ENCODE data around the gene PCSK1. TPM values are rescaled to one million over a fixed set of nuclear protein-coding genes. Genes with fewer than 3 reads are reported as not detected.

PCSK1 gene
- total RNA-seq, 1 experiment from 2014 or later = not detected

GRCh38 chr5:96426831-96427230 is 6.2 kb downstream of the PCSK1 start:
- H3K36me3 ChIP-seq (ENCODE audit: low read depth) = no peaks in the 10 kb centered on the region
- H3F3A ChIP-seq (ENCODE audit: insufficient read depth, low read depth) = no peaks in the 10 kb centered on the region
- H3K4me2 ChIP-seq = no peak overlapping the region
- H3K9me3 ChIP-seq (ENCODE audit: insufficient read depth, low read depth) = no peaks in the 10 kb centered on the region
- no peak overlapping the region for H3K4me3 ChIP-seq
- no peak for DNase-seq
- TF ChIP-seq EZH2 (IDR thresholded peaks at IDR 0.05; ENCODE audit: low read depth) = no peak
- no peak for TF ChIP-seq CTCF (conservative IDR thresholded peaks at IDR 0.05)
- peaks cover 22% of the 10 kb centered on the region for H3K27me3 ChIP-seq (ENCODE audit: insufficient read depth, low read depth)
- no peak overlapping the region for H2AFZ ChIP-seq
- H3K4me1 ChIP-seq (replicated peaks; ENCODE audit: insufficient read depth) = no peaks in the 10 kb centered on the region
- no peaks in the 10 kb centered on the region for H3K79me2 ChIP-seq (ENCODE audit: low read depth)
- no peak overlapping the region for H3K27ac ChIP-seq
- intact Hi-C loops (cut with micrococcal nuclease; ENCODE audit: unreplicated experiment) = no loop called here
- ChIA-PET CTCF (no interaction called here), POLR2A (ENCODE audit: unreplicated experiment) (no interaction called here)
- BruUV-seq (replicated peaks) = no TSS peak
- no peaks in the 10 kb centered on the region; the same call in 1 of the 2 replicates for H3K9me2 ChIP-seq (ENCODE audit: insufficient read depth)
- no peaks in the 10 kb centered on the region for H4K20me1 ChIP-seq (ENCODE audit: insufficient read depth)

GRCh38 chr5:96425443-96425842 is 7.6 kb downstream of the PCSK1 start:
- H4K20me1 ChIP-seq (ENCODE audit: insufficient read depth) = no peaks in the 10 kb centered on the region
- H3K36me3 ChIP-seq (ENCODE audit: low read depth) = no peaks in the 10 kb centered on the region
- H3K79me2 ChIP-seq (ENCODE audit: low read depth) = no peaks in the 10 kb centered on the region
- H3K27me3 ChIP-seq (ENCODE audit: insufficient read depth, low read depth) = peaks cover 23% of the 10 kb centered on the region
- H3K4me3 ChIP-seq = no peak overlapping the region
- ChIA-PET CTCF (no interaction called here), POLR2A (ENCODE audit: unreplicated experiment) (no interaction called here)
- no peaks in the 10 kb centered on the region for H3F3A ChIP-seq (ENCODE audit: insufficient read depth, low read depth)
- H2AFZ ChIP-seq = no peak overlapping the region
- H3K9me3 ChIP-seq (ENCODE audit: insufficient read depth, low read depth) = no peaks in the 10 kb centered on the region
- DNase-seq = no peak
- no peaks in the 10 kb centered on the region for H3K4me1 ChIP-seq (replicated peaks; ENCODE audit: insufficient read depth)
- intact Hi-C loops (cut with micrococcal nuclease; ENCODE audit: unreplicated experiment) = no loop called here
- H3K9me2 ChIP-seq (ENCODE audit: insufficient read depth) = no peaks in the 10 kb centered on the region; the same call in 1 of the 2 replicates
- TF ChIP-seq EZH2 (IDR thresholded peaks at IDR 0.05; ENCODE audit: low read depth) (no peak), CTCF (conservative IDR thresholded peaks at IDR 0.05) (no peak)
- no TSS peak for BruUV-seq (replicated peaks)
- no peak overlapping the region for H3K27ac ChIP-seq
- H3K4me2 ChIP-seq = no peak overlapping the region

DNA sequence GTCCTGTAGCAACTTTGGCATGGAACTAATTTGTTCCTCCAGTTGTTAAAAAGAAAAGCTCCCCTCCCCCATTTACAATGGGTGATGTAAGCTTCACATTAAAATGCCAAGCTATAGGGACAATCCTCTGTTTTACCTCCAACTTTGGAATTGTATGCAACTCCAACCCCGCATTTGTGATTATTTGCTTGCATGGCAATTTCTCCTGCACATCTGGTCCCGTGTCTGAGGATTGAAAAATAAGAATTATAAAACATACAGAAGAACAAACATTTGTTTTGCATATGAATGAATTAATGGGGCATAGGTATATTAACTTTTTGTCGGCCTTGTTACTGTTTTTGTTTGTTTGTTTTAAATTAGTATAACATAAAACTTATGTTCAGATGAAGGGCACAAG is 17.2 kb downstream of the PCSK1 start:
- H3K4me3 ChIP-seq = no peak overlapping the region
- H3K9me2 ChIP-seq (ENCODE audit: insufficient read depth) = no peaks in the 10 kb centered on the region
- no peaks in the 10 kb centered on the region for H3K36me3 ChIP-seq (ENCODE audit: low read depth)
- H3K4me2 ChIP-seq = no peak overlapping the region
- H4K20me1 ChIP-seq (ENCODE audit: insufficient read depth) = no peaks in the 10 kb centered on the region
- peaks cover 8% of the 10 kb centered on the region for H3K27me3 ChIP-seq (ENCODE audit: insufficient read depth, low read depth)
- intact Hi-C loops (cut with micrococcal nuclease; ENCODE audit: unreplicated experiment) = no loop called here
- TF ChIP-seq CTCF (conservative IDR thresholded peaks at IDR 0.05) (no peak), EZH2 (IDR thresholded peaks at IDR 0.05; ENCODE audit: low read depth) (no peak)
- DNase-seq = no peak
- ChIA-PET CTCF (no interaction called here), POLR2A (ENCODE audit: unreplicated experiment) (no interaction called here)
- no peak overlapping the region for H2AFZ ChIP-seq
- no peaks in the 10 kb centered on the region for H3K79me2 ChIP-seq (ENCODE audit: low read depth)
- H3K9me3 ChIP-seq (ENCODE audit: insufficient read depth, low read depth) = no peaks in the 10 kb centered on the region
- no peaks in the 10 kb centered on the region for H3F3A ChIP-seq (ENCODE audit: insufficient read depth, low read depth)
- no peak overlapping the region for H3K27ac ChIP-seq
- H3K4me1 ChIP-seq (replicated peaks; ENCODE audit: insufficient read depth) = no peaks in the 10 kb centered on the region
- no TSS peak for BruUV-seq (replicated peaks)

All from PC-9 (cell line).